HFF-Myc (cell line): ENCODE data around the gene TACO1.
A peak's percentile ranks its signal among the peaks of the same experiment; 100 is the strongest.

Experiments used
- DNase-seq: peaks from one replicate; pipeline ENCODE4 v3.0.0-alpha.2; 2011; ENCODE audit warnings: low read depth; ENCODE audit errors: extremely low read depth
- H3K4me3 ChIP-seq: replicated peaks from 2 replicates; pipeline ENCODE4 v1.5.1; 2011; ENCODE audit warnings: low read depth, mild to moderate bottlenecking, control low read depth, low read length
- CTCF ChIP-seq: IDR thresholded peaks from 2 replicates; pipeline ENCODE4 v1.5.1; 2012; ENCODE audit warnings: mild to moderate bottlenecking, low read depth, low read length, control low read depth; ENCODE audit errors: missing control alignments

Gene TACO1

GRCh38 chr17:63592797-63593196 is 7.9 kb upstream of the TACO1 start:
- DNase-seq = no peak
- no peak for TF ChIP-seq CTCF
- no peak overlapping the region for H3K4me3 ChIP-seq

DNA sequence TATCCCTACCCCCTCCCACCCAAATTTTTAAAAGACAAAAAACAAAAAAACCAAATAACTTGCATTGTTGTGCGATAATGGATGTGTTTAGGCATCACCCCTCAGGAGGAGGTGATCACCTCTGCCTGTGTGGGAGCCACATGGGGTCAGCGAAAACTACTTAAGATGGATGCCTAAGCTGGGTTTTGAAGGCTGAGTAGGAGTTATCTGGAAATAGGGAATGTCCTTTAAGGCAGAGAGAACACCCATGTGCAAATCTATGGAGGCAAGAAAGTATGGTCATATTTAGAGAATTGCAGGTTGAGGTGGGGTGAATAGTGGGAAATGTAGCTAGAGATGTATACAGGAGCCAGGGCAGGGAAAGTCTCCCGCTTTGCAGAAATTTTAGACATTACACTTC is 5.6 kb upstream of the TACO1 start:
- DNase-seq = no peak
- no peak overlapping the region for H3K4me3 ChIP-seq
- TF ChIP-seq CTCF = no peak

DNA sequence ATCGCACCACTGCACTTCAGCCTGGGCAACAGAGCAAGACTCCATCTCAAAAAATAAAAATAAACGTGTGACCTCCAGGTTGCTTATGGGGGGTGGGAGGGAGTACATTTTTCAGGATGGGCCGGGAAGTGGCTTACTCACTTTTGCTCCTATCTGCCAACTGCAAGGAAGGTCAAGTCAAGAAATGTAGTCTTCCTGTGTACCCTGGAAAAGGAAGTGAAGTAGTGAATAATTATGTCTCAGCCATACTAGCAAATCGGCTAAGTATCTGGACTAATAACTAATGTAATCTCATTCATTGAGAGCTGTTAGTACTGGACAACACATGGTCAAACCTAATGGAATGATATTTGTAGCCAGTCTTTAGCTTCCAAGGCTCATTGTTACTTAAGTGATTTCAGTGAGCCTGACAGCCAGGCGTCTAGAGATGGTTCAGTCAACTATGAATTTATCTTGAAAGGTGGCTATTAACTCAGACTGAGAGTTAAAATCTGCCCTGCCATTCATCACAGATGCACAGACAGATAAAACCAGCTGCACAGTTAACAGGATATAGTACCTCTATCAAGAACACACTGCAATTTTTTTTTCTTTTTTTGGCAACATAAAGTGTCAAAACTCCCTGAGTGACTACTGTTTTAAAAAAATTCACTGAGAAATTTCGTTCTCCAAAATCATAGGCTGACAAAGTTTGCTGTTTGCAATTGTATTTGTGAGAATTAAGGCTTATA is 3.7 kb upstream of the TACO1 start:
- TF ChIP-seq CTCF = no peak
- H3K4me3 ChIP-seq = no peak overlapping the region
- DNase-seq = no peak

DNA sequence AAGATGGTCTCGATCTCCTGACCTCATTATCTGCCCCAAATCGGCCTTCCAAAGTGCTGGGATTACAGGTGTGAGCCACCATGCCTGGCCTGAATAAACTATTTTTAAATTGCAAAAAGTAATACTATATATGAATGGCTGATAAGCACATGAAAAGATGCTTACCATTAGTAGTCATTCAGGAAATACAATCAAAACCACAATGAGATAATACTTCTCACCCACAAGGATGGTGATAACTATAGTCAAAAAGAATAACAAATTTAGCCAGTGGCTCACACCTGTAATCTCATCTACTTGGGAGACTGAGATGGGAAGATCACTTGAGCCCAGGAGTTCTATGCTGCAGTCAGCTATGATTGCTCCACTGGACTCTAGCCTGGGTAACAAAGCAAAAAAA is 2.4 kb upstream of the TACO1 start:
- TF ChIP-seq CTCF = no peak
- H3K4me3 ChIP-seq = no peak overlapping the region
- DNase-seq = no peak

- no peak for DNase-seq
- no peak for TF ChIP-seq CTCF
- H3K4me3 ChIP-seq = peak overlapping the region; percentile 82
Observed at GRCh38 chr17:63601439-63602371, 1.0 kb downstream of the TACO1 start.

DNA sequence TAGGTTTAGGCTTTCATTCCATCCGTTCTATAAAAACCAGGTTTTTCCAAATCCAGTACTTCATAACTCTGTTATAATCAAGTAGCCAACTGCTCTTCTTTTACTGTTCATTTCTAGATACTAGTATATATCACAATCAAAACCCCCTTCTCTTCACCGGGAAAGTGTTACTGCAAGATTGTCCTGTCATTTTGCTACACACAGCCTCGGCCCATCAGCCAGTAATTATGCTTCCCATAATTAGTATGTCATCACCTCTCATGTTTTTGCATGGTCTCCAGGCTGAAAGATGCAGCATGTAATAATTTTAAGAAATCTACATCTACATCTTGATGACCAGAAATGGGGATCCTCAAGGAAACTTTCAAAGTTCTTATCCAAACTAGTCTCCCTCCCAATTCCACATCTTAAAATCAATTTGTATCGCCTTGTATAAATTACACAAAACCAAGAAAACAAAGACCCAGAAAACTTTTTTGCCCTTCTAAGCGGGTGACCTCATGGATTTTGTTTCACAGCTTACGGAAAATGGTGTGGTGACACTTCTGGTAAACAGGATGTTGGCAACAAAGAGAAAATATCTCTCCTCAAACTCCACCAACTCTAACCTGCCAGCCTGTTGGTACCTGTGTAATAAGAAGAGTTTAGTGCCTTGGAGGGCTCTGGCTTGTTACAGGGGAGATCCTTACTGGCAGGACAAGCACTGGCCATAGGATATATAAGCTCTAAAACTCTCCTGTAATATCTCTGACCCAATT is 9.3 kb downstream of the TACO1 start:
- no peak for TF ChIP-seq CTCF
- H3K4me3 ChIP-seq = no peak overlapping the region
- no peak for DNase-seq
